CD14-positive monocyte (primary cell): Measurements from ENCODE around the gene DPYD. TPM values are rescaled to one million over a fixed set of nuclear protein-coding genes. Genes with fewer than 3 reads are reported as not detected.

Experiments
- DNase-seq, 3 donors: peaks; one replicate each; pipeline ENCODE4 v3.0.0-alpha.2; 2011 to 2022
- H2AFZ ChIP-seq: 2 replicates; pipeline ENCODE4 v1.6.0; 2012; ENCODE audit warnings: mild to moderate bottlenecking, low read depth, low read length, inconsistent platforms; ENCODE audit not compliant: insufficient read depth, poor library complexity, severe bottlenecking
- H3K27ac ChIP-seq, 2 donors: 1 replicate in 1 of 2; 2 replicates in 1 of 2; pipeline ENCODE4 v1.5.1; 2012 to 2013; ENCODE audit warnings: low read length in 2 of 2, control low read depth in 1 of 2, inconsistent platforms in 1 of 2, low read depth in 1 of 2, mild to moderate bottlenecking in 1 of 2
- H3K27me3 ChIP-seq, 2 donors: one replicate each; pipeline versions ENCODE4 v1.6.0 to v1.6.1; 2011 to 2013; ENCODE audit warnings: low read length in 2 of 2; ENCODE audit not compliant: control insufficient read depth in 2 of 2, insufficient read depth in 2 of 2
- H3K36me3 ChIP-seq, 2 donors: replicated peaks in 1 of 2; 1 replicate in 1 of 2; 2 replicates in 1 of 2; pipeline versions ENCODE4 v1.5.1 to v1.6.1; 2012 to 2013; ENCODE audit warnings: low read length in 2 of 2, control low read depth in 1 of 2, inconsistent platforms in 1 of 2, mild to moderate bottlenecking in 1 of 2; ENCODE audit not compliant: insufficient read depth in 2 of 2, control insufficient read depth in 1 of 2
- H3K4me1 ChIP-seq, 2 donors: 1 replicate in 1 of 2; 2 replicates in 1 of 2; pipeline versions ENCODE4 v1.5.1 to v1.6.1; 2012 to 2013; ENCODE audit warnings: low read length in 2 of 2, control low read depth in 1 of 2, inconsistent platforms in 1 of 2, mild to moderate bottlenecking in 1 of 2, moderate library complexity in 1 of 2; ENCODE audit not compliant: insufficient read depth in 2 of 2, control insufficient read depth in 1 of 2
- H3K4me2 ChIP-seq: replicated peaks from 2 replicates; pipeline ENCODE3; 2012; ENCODE audit warnings: low read length, moderate library complexity, mild to moderate bottlenecking; ENCODE audit not compliant: poor library complexity, severe bottlenecking; ENCODE audit errors: extremely low read depth
- H3K4me3 ChIP-seq, 3 experiments: fragments of 200-600 bp in 1 of 3; sonication (generic) in 1 of 3; replicated peaks in 1 of 3; 1 replicate in 2 of 3; 2 replicates in 1 of 3; pipeline ENCODE4 v1.5.1; 2011 to 2013; ENCODE audit warnings: low read length in 3 of 3, mild to moderate bottlenecking in 3 of 3, control low read depth in 2 of 3, low read depth in 2 of 3, inconsistent platforms in 1 of 3, moderate library complexity in 1 of 3
- H3K79me2 ChIP-seq: 2 replicates; pipeline ENCODE4 v1.6.0; 2012; ENCODE audit warnings: mild to moderate bottlenecking, control low read depth, inconsistent platforms, low read length, moderate library complexity; ENCODE audit not compliant: insufficient read depth
- H3K9ac ChIP-seq: 2 replicates; pipeline ENCODE4 v1.6.0; 2017; ENCODE audit warnings: low read length, mild to moderate bottlenecking; ENCODE audit not compliant: insufficient read depth, poor library complexity, severe bottlenecking
- H3K9me3 ChIP-seq, 2 donors: replicated peaks in 1 of 2; 1 replicate in 1 of 2; 2 replicates in 1 of 2; pipeline versions ENCODE4 v1.5.1 to v1.6.1; 2012 to 2013; ENCODE audit warnings: low read length in 2 of 2, control low read depth in 1 of 2; ENCODE audit not compliant: control insufficient read depth in 1 of 2, insufficient read depth in 1 of 2
- H4K20me1 ChIP-seq: 2 replicates; pipeline ENCODE4 v1.6.0; 2012; ENCODE audit warnings: mild to moderate bottlenecking, low read length, control low read depth, moderate library complexity; ENCODE audit not compliant: insufficient read depth
- H3K27ac Mint-ChIP-seq, 7 donors: one replicate each; pipeline ENCODE4 v1.8.0; 2020; ENCODE audit warnings: mild to moderate bottlenecking in 7 of 7, mixed read lengths in 7 of 7, moderate library complexity in 6 of 7, inconsistent platforms in 2 of 7
- H3K27me3 Mint-ChIP-seq, 3 donors: one replicate each; pipeline ENCODE4 v1.8.0; 2021 to 2022; ENCODE audit warnings: low read depth in 3 of 3, mild to moderate bottlenecking in 3 of 3, mixed read lengths in 3 of 3, moderate library complexity in 3 of 3, inconsistent platforms in 1 of 3
- H3K36me3 Mint-ChIP-seq, 2 donors: one replicate each; pipeline ENCODE4 v1.8.0; 2020; ENCODE audit warnings: mixed read lengths in 2 of 2, inconsistent platforms in 1 of 2, mild to moderate bottlenecking in 1 of 2
- H3K4me1 Mint-ChIP-seq: one replicate; pipeline ENCODE4 v1.8.0; 2020; ENCODE audit warnings: mild to moderate bottlenecking, mixed read lengths
- H3K4me3 Mint-ChIP-seq, 2 donors: one replicate each; pipeline ENCODE4 v1.8.0; 2020; ENCODE audit warnings: mild to moderate bottlenecking in 2 of 2, mixed read lengths in 2 of 2, moderate library complexity in 1 of 2
- H3K9me3 Mint-ChIP-seq, 7 donors: one replicate each; pipeline ENCODE4 v1.8.0; 2020 to 2022; ENCODE audit warnings: mixed read lengths in 7 of 7, mild to moderate bottlenecking in 6 of 7, moderate library complexity in 6 of 7, inconsistent platforms in 2 of 7
- CTCF ChIP-seq: fragments of 200-600 bp; IDR thresholded peaks from one replicate; pipeline ENCODE4 v1.8.0; 2022; ENCODE audit warnings: antibody characterized with exemption, mild to moderate bottlenecking
- WGBS: methylation state at CpG from one replicate; pipeline ENCODE4 v1.1.5; 2013; ENCODE audit warnings: missing lambda C conversion rate; ENCODE audit not compliant: insufficient coverage; 5-methylcytosine and 5-hydroxymethylcytosine counted together
- intact Hi-C, 2 donors: fragments of 100-400 bp; cut with micrococcal nuclease; formaldehyde crosslinking; loops; one replicate each; pipeline versions ENCODE4 v1.15.0 to v1.15.1; 2023
- polyA plus RNA-seq, 3 donors: library from polyadenylated mRNA; depleted of rRNA in 1 of 3; unstranded in 2 of 3; stranded (reverse) in 1 of 3; fragments of 300-500 nt in 2 of 3; fragments of >200 nt in 1 of 3; fragmentation: Illumina TruSeq in 2 of 3; gene quantifications; 1 replicate in 2 of 3; 2 replicates in 1 of 3; pipeline ENCODE4 v1.2.3, GENCODE V29; 2012 to 2021

The DPYD gene
- polyA plus RNA-seq, 3 donors: 87.6 to 171 (median 144) TPM

- Histone ChIP-seq H4K20me1 (no peaks in the 10 kb centered on the region), H3K36me3 (peaks cover 11 to 39% of the 10 kb centered on the region in 2 donors), H3K4me2 (no peak overlapping the region), H3K27ac (no peak overlapping the region), H3K9ac (no peak overlapping the region), H3K9me3 (no peaks in the 10 kb centered on the region), H3K4me3 (no peak overlapping the region), H3K79me2 (no peaks in the 10 kb centered on the region), H2AFZ (no peak overlapping the region), H3K4me1 (no peaks in the 10 kb centered on the region), H3K27me3 (no peaks in the 10 kb centered on the region)
- Mint-ChIP-seq H3K27me3 (no peaks in the 10 kb centered on the region), H3K36me3 (peaks cover 28 to 31% of the 10 kb centered on the region in 2 donors), H3K9me3 (no peaks in the 10 kb centered on the region), H3K27ac (no peak overlapping the region), H3K4me1 (no peaks in the 10 kb centered on the region), H3K4me3 (no peak overlapping the region)
- TF ChIP-seq CTCF: no peak
- no peak for DNase-seq
- intact Hi-C loops: no loop called here
Measured at GRCh38 chr1:97073169-97073568, 847.7 kb downstream of the DPYD start.

GRCh38 chr1:97071173-97071572 lies 849.7 kb downstream of the DPYD start:
- Mint-ChIP-seq H3K9me3 (no peaks in the 10 kb centered on the region), H3K4me1 (no peaks in the 10 kb centered on the region), H3K36me3 (peaks cover 16 to 17% of the 10 kb centered on the region in 2 donors), H3K4me3 (no peak overlapping the region), H3K27me3 (no peaks in the 10 kb centered on the region), H3K27ac (no peak overlapping the region)
- Histone ChIP-seq H3K27me3 (no peaks in the 10 kb centered on the region), H3K4me1 (no peaks in the 10 kb centered on the region), H3K9ac (no peak overlapping the region), H3K4me3 (no peak overlapping the region), H4K20me1 (no peaks in the 10 kb centered on the region), H3K27ac (no peak overlapping the region), H3K9me3 (no peaks in the 10 kb centered on the region), H2AFZ (no peak overlapping the region), H3K36me3 (peaks cover 6 to 22% of the 10 kb centered on the region in 2 donors), H3K4me2 (no peak overlapping the region), H3K79me2 (no peaks in the 10 kb centered on the region)
- DNase-seq: no peak
- intact Hi-C loops: no loop called here
- no peak for TF ChIP-seq CTCF
- WGBS: 100% methylated on average over 1 of the region's 3 CpGs
